Measurements from ENCODE around the gene TMEM214. TPM values are rescaled to one million over a fixed set of nuclear protein-coding genes. Genes with fewer than 3 reads are reported as not detected.
A peak's percentile ranks its signal among the peaks of the same experiment; 100 is the strongest.

Gene TMEM214
- total and polyA plus RNA-seq, 2 of the 8 experiments (the other 6 are each of a cell fraction or from before 2014, with no cell fraction given) = 49.7 to 71.0 TPM

GRCh38 chr2:27050281-27050995, 17.7 kb downstream of the TMEM214 start (continued):
- TF ChIP-seq EZH2 (IDR thresholded peaks at IDR 0.05; ENCODE audit: low read depth, low read length, severe bottlenecking) (no peak), POLR2AphosphoS5 (IDR thresholded peaks at IDR 0.05; ENCODE audit: low read depth, low read length) (peak; percentile 34; the same call in 1 of the 2 replicates), SP2 (IDR thresholded peaks at IDR 0.05; ENCODE audit: low read length) (no peak), EGR1 (IDR thresholded peaks at IDR 0.05; ENCODE audit: borderline replicate concordance, low read depth, low read length) (0 out of 2 replicates have a peak, but pooled peaks have one; percentile 4), EP300 (IDR thresholded peaks at IDR 0.05; ENCODE audit: borderline replicate concordance in 1 of 2, low read depth in 2 of 2, low read length in 2 of 2) (no peak), MAFK (IDR thresholded peaks at IDR 0.05; ENCODE audit: low read depth, low read length) (peak; percentile 90; the same call in 1 of the 2 replicates)

Measured in H1 (cell line).